ENCODE measurements around the gene FBLIM1. TPM values are rescaled to one million over a fixed set of nuclear protein-coding genes. Genes with fewer than 3 reads are reported as not detected.
"Not testable (repeated sequence)": the region's sequence is repeated elsewhere in the genome, so short reads cannot be mapped to it uniquely, and the experiment has no call there.

FBLIM1 gene
- total and polyA plus RNA-seq, 2 donors from 2014 or later = 16.6 to 89.3 TPM

DNA sequence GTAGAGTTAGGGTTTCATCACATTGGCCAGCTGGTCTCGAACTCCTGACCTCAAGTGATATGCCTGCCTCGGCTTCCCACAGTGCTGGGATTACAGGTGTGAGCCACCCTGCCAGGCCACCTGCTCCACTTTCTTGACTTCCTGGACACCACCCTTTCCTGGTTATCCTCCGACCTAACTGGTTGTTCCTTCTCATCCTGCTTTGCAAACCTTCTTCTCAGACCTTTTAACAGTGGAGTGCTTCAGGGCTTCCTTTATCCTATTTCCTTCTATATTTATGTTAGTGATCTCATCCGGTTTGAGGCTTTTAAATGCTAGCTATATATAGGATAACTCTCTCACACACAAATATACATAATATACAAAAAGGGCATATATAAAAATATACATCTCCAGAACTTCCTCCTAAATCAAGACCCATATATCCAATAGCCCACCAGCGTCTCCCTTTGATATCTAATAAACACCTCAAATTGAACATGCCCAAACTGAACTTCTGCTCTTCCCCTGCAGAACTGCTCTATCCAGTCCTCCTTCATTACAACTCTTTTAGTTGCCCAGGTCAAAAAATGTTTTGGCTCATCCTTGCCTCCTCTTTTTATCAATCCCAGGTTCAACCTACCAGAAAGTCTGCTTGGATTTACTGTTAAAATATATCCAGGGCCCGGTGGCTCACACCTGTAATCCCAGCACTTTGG, 68.4 kb downstream of the FBLIM1 start:
- intact Hi-C loops (cut with DNase I) = no loop called here
- no peak overlapping the region for H3K27ac ChIP-seq (ENCODE audit: low read depth in 2 of 2, low read length in 2 of 2)
- H3K27me3 ChIP-seq (ENCODE audit: control insufficient read depth, insufficient read depth, low read length) = no peaks in the 10 kb centered on the region
- H3K9ac ChIP-seq (ENCODE audit: low read length in 3 of 3) = no peak overlapping the region
- DNase-seq (no peak), FAIRE-seq (no peak)
- TF ChIP-seq, protein P1, sequence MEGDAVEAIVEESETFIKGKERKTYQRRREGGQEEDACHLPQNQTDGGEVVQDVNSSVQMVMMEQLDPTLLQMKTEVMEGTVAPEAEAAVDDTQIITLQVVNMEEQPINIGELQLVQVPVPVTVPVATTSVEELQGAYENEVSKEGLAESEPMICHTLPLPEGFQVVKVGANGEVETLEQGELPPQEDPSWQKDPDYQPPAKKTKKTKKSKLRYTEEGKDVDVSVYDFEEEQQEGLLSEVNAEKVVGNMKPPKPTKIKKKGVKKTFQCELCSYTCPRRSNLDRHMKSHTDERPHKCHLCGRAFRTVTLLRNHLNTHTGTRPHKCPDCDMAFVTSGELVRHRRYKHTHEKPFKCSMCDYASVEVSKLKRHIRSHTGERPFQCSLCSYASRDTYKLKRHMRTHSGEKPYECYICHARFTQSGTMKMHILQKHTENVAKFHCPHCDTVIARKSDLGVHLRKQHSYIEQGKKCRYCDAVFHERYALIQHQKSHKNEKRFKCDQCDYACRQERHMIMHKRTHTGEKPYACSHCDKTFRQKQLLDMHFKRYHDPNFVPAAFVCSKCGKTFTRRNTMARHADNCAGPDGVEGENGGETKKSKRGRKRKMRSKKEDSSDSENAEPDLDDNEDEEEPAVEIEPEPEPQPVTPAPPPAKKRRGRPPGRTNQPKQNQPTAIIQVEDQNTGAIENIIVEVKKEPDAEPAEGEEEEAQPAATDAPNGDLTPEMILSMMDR (IDR thresholded peaks at IDR 0.05; ENCODE audit: borderline replicate concordance, extremely low read depth, insufficient read depth) = no peak
- H3K9me3 ChIP-seq (ENCODE audit: control insufficient read depth in 2 of 3, insufficient read depth in 1 of 3, low read length in 3 of 3) = no peaks in the 10 kb centered on the region
- no peaks in the 10 kb centered on the region for H3K36me3 ChIP-seq (ENCODE audit: control insufficient read depth in 2 of 3, insufficient read depth in 3 of 3, low read length in 3 of 3)
- no peak overlapping the region for H3K4me3 ChIP-seq (ENCODE audit: low read length in 3 of 3)
- H3K4me1 ChIP-seq (ENCODE audit: control insufficient read depth in 2 of 3, insufficient read depth in 2 of 3, low read depth in 1 of 3, low read length in 3 of 3) = peaks cover 0 to 4% (median 0%) of the 10 kb centered on the region in 3 donors

DNA sequence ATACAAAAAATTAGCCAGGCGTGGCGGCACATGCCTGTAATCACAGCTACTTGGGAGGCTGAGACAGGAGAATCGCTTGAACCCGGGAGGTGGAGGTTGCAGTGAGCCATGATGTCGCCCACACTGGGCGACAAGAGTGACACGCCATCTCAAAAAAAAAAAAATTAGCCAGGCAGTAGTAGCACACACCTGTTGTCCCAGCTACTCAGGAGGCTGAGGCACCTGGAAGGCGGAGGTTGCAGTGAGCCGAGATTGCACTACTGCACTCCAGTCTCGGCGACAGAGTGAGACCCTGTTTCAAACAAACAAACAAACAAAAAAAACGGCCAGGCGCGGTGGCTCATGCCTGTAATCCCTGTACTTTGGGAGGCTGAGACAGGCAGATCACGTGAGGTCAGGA, 69.0 kb downstream of the FBLIM1 start:
- H3K27me3 ChIP-seq (ENCODE audit: control insufficient read depth, insufficient read depth, low read length); H3K36me3 ChIP-seq (ENCODE audit: control insufficient read depth in 2 of 3, insufficient read depth in 3 of 3, low read length in 3 of 3); H3K9me3 ChIP-seq (ENCODE audit: control insufficient read depth in 2 of 3, insufficient read depth in 1 of 3, low read length in 3 of 3); H3K4me1 ChIP-seq (ENCODE audit: control insufficient read depth in 2 of 3, insufficient read depth in 2 of 3, low read depth in 1 of 3, low read length in 3 of 3); H3K27ac ChIP-seq (ENCODE audit: low read depth in 2 of 2, low read length in 2 of 2); intact Hi-C loops (cut with DNase I); H3K4me3 ChIP-seq (ENCODE audit: low read length in 3 of 3); FAIRE-seq; DNase-seq; H3K9ac ChIP-seq (ENCODE audit: low read length in 3 of 3): not testable (repeated sequence)

DNA sequence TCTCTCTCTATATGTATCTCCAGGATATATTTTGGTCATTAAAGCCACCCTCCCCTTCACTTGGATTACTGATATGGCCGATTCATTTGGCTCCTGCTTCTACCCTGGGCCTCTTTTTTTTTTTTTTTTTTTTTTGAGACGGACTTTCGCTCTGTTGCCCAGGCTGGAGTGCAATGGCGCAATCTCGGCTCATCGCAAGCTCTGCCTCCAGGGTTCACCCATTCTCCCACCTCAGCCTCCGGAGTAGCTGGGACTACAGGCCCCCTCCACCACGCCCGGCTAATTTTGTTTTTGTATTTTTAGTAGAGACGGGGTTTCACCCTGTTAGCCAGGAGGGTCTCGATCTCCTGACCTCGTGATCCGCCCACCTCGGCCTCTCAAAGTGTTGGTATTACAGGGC, 70.3 kb downstream of the FBLIM1 start:
- H3K27ac ChIP-seq (ENCODE audit: low read depth in 2 of 2, low read length in 2 of 2); H3K36me3 ChIP-seq (ENCODE audit: control insufficient read depth in 2 of 3, insufficient read depth in 3 of 3, low read length in 3 of 3); FAIRE-seq; H3K9me3 ChIP-seq (ENCODE audit: control insufficient read depth in 2 of 3, insufficient read depth in 1 of 3, low read length in 3 of 3); H3K27me3 ChIP-seq (ENCODE audit: control insufficient read depth, insufficient read depth, low read length); H3K4me1 ChIP-seq (ENCODE audit: control insufficient read depth in 2 of 3, insufficient read depth in 2 of 3, low read depth in 1 of 3, low read length in 3 of 3); H3K4me3 ChIP-seq (ENCODE audit: low read length in 3 of 3); H3K9ac ChIP-seq (ENCODE audit: low read length in 3 of 3); intact Hi-C loops (cut with DNase I): not testable (repeated sequence)
- peak in 1 of 5 donors; percentile 24 for DNase-seq

DNA sequence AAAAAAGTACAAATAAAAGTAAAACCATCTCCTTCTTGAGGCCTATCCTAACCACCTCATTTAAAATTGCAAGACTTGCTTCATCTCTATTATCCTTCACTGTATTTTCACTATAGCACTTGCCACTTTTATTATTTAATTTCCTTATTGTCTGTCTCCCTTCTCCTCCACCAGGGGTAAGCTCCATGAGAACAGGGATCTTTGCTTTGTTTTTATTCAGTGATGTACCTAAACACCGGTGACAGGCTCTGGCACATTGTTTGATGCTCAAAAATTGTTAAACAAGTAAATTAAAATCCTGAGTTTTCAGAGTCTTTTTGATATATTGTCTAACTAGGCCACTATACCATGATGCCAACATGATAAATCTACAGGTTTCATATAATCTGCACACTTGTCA, 71.7 kb downstream of the FBLIM1 start:
- FAIRE-seq (no peak), DNase-seq (peak in 1 of 5 donors; percentile 31)
- Histone ChIP-seq H3K9me3 (ENCODE audit: control insufficient read depth in 2 of 3, insufficient read depth in 1 of 3, low read length in 3 of 3) (no peaks in the 10 kb centered on the region), H3K4me1 (ENCODE audit: control insufficient read depth in 2 of 3, insufficient read depth in 2 of 3, low read depth in 1 of 3, low read length in 3 of 3) (peaks cover 0 to 4% (median 0%) of the 10 kb centered on the region in 3 donors), H3K9ac (ENCODE audit: low read length in 3 of 3) (no peak overlapping the region), H3K27ac (ENCODE audit: low read depth in 2 of 2, low read length in 2 of 2) (no peak overlapping the region), H3K36me3 (ENCODE audit: control insufficient read depth in 2 of 3, insufficient read depth in 3 of 3, low read length in 3 of 3) (no peaks in the 10 kb centered on the region), H3K27me3 (ENCODE audit: control insufficient read depth, insufficient read depth, low read length) (no peaks in the 10 kb centered on the region), H3K4me3 (ENCODE audit: low read length in 3 of 3) (no peak overlapping the region)
- TF ChIP-seq, protein P1 (IDR thresholded peaks at IDR 0.05; ENCODE audit: borderline replicate concordance, extremely low read depth, insufficient read depth) = no peak
- intact Hi-C loops (cut with DNase I) = no loop called here

Measured in kidney (tissue), 14 donors.